ENCODE data around the gene GRAP2. TPM values are rescaled to one million over a fixed set of nuclear protein-coding genes. Genes with fewer than 3 reads are reported as not detected.

Gene GRAP2
- total and polyA plus RNA-seq, 2 of the 13 experiments (the other 11 are each of a cell fraction or from before 2014, with no cell fraction given) = 0.15 TPM; not detected in 1

- TF ChIP-seq ZBTB26 (CRISPR knock-in tag; IDR thresholded peaks at IDR 0.05; ENCODE audit: borderline replicate concordance) = no peak
- no peak for TF ChIP-seq FOXP4 (CRISPR knock-in tag; IDR thresholded peaks at IDR 0.05)
- TF ChIP-seq TOPORS (CRISPR knock-in tag; IDR thresholded peaks at IDR 0.05) = no peak
Observed at GRCh38 chr22:39989633-39990032, 88.7 kb downstream of the GRAP2 start (continued).

- TF ChIP-seq CREB1 (IDR thresholded peaks at IDR 0.05) (no peak), CREB1 (CRISPR knock-in tag; IDR thresholded peaks at IDR 0.05) (no peak), NFKBIZ (CRISPR knock-in tag; IDR thresholded peaks at IDR 0.05) (no peak), FOXA1 (IDR thresholded peaks at IDR 0.05) (no peak), FOXA1 (CRISPR knock-in tag; IDR thresholded peaks at IDR 0.05) (no peak), ZNF670 (CRISPR knock-in tag; IDR thresholded peaks at IDR 0.05; ENCODE audit: borderline replicate concordance) (no peak), IKZF5 (CRISPR knock-in tag; IDR thresholded peaks at IDR 0.05) (no peak)
- TF ChIP-seq, protein P1, sequence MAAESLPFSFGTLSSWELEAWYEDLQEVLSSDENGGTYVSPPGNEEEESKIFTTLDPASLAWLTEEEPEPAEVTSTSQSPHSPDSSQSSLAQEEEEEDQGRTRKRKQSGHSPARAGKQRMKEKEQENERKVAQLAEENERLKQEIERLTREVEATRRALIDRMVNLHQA (CRISPR knock-in tag; IDR thresholded peaks at IDR 0.05) = no peak
- TF ChIP-seq, protein P2, sequence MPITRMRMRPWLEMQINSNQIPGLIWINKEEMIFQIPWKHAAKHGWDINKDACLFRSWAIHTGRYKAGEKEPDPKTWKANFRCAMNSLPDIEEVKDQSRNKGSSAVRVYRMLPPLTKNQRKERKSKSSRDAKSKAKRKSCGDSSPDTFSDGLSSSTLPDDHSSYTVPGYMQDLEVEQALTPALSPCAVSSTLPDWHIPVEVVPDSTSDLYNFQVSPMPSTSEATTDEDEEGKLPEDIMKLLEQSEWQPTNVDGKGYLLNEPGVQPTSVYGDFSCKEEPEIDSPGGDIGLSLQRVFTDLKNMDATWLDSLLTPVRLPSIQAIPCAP (CRISPR knock-in tag; IDR thresholded peaks at IDR 0.05; ENCODE audit: low read depth) = no peak
- Histone ChIP-seq H3K9me3 (ENCODE audit: low read length) (no peaks in the 10 kb centered on the region), H3K4me2 (ENCODE audit: low read depth, low read length) (no peak overlapping the region), H3K27ac (ENCODE audit: extremely low read length, insufficient read depth, low read length) (no peak overlapping the region), H2AFZ (ENCODE audit: low read length) (no peak overlapping the region), H3K9ac (ENCODE audit: insufficient read depth, low read depth, low read length) (no peak overlapping the region; the same call in 1 of the 2 replicates), H3K27me3 (ENCODE audit: control insufficient read depth in 1 of 2, insufficient read depth in 2 of 2, low read length in 2 of 2) (peaks cover 2 to 25% of the 10 kb centered on the region in 2 experiments; a peak in 3 of 5 replicates), H3K4me3 (replicated peaks in 1 of 3; ENCODE audit: insufficient read depth in 1 of 3, low read depth in 2 of 3, low read length in 3 of 3) (no peak overlapping the region), H3K4me1 (ENCODE audit: insufficient read depth, low read length) (peaks cover 32% of the 10 kb centered on the region), H3K36me3 (replicated peaks in 1 of 2; ENCODE audit: control insufficient read depth in 1 of 2, insufficient read depth in 2 of 2, low read length in 2 of 2) (no peaks in the 10 kb centered on the region), H4K20me1 (ENCODE audit: insufficient read depth, low read length) (no peaks in the 10 kb centered on the region), H3K79me2 (ENCODE audit: insufficient read depth, low read length) (no peaks in the 10 kb centered on the region)
- no peak for DNase-seq (ENCODE audit: low spot score)
- in situ Hi-C loops (cut with HindIII; ENCODE audit: extremely low pct_ligation_motif_present, low pct_unique_long_range_greater_than_20kb) (no loop called here), intact Hi-C loops (cut with micrococcal nuclease; ENCODE audit: unreplicated experiment) (no loop called here)
- ChIA-PET POLR2A (no interaction called here), CTCF (ENCODE audit: low intra/inter-chr PET ratio, low total read pairs) (no interaction called here)
- BruUV-seq (replicated peaks) = no TSS peak
- no peak for ATAC-seq
- FAIRE-seq = no peak
- WGBS (ENCODE audit: low lambda C conversion rate) = 27% methylated on average over 3 of the region's 3 CpGs
Observed at GRCh38 chr22:39990686-39991085, 89.8 kb downstream of the GRAP2 start.

Measured in HepG2 (cell line).